ENCODE results near the gene ERC2. TPM values are rescaled to one million over a fixed set of nuclear protein-coding genes. Genes with fewer than 3 reads are reported as not detected.

ERC2 gene
- polyA plus RNA-seq, 1 experiment: 0.07 TPM

DNA sequence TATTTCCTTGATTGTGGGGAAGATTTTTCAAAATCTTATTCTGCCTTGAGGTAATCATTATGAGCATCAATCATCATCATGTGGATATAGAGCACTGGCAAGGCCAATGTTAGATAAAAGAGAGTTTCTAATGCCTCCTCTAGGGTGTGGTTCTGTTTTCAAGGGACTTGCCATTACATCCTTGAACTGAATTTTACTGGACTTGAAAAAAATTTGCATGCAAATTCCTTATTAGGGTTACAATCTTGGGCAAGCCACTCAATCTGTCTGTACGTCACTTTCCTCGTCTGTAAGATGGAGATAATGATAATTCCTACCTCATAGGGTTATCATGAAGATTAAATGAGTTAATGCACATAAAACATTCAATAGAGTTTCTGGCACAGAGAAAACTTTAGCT lies 825.0 kb downstream of the ERC2 start:
- CTCF ChIA-PET: no interaction called here

DNA sequence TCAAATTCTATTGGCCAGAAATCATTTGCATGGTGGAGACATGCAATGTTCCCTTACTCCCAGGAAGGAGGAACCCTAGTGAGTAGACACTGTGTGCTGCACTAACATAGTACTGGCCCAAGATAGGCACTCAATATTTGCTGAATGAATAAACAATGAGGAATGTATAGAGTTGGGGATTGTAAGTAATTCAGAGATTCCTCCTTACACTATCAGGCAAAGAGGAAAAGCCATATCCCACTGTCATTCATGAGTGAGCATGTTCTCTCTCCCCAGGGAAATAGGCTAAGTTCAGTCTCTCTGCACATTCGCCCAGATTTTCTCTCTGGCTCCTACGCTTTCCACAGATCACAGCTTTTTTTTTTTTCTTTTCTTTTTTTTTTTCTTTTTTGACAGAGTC lies 826.3 kb downstream of the ERC2 start:
- Histone ChIP-seq H3K27ac (ENCODE audit: low read depth, low read length) (no peak overlapping the region), H3K4me3 (ENCODE audit: low read depth, low read length) (no peak overlapping the region), H3K9me3 (ENCODE audit: control insufficient read depth, insufficient read depth, low read length) (no peaks in the 10 kb centered on the region), H3K27me3 (ENCODE audit: control insufficient read depth, insufficient read depth, low read length) (peaks cover 12% of the 10 kb centered on the region)
- CTCF ChIA-PET: interaction anchor here (0.6 to 1.1 kb wide), 2 partner anchors 30 to 92 kb away, joined by 4 to 9 read pairs; no protein-coding TSS in a partner anchor
- POLR2A ChIA-PET: no interaction called here
- no peak for DNase-seq (ENCODE audit: low read depth, low spot score)
- no peak for TF ChIP-seq CTCF (IDR thresholded peaks at IDR 0.05; ENCODE audit: low read depth, low read length)

More for the DNA sequence above, 825.0 kb downstream of the ERC2 start:
- TF ChIP-seq CTCF (IDR thresholded peaks at IDR 0.05; ENCODE audit: low read depth, low read length): no peak
- Histone ChIP-seq H3K9me3 (ENCODE audit: control insufficient read depth, insufficient read depth, low read length) (no peaks in the 10 kb centered on the region), H3K27me3 (ENCODE audit: control insufficient read depth, insufficient read depth, low read length) (peaks cover 18% of the 10 kb centered on the region), H3K4me3 (ENCODE audit: low read depth, low read length) (no peak overlapping the region), H3K27ac (ENCODE audit: low read depth, low read length) (no peak overlapping the region)
- POLR2A ChIA-PET: no interaction called here
- no peak for DNase-seq (ENCODE audit: low read depth, low spot score)

DNA sequence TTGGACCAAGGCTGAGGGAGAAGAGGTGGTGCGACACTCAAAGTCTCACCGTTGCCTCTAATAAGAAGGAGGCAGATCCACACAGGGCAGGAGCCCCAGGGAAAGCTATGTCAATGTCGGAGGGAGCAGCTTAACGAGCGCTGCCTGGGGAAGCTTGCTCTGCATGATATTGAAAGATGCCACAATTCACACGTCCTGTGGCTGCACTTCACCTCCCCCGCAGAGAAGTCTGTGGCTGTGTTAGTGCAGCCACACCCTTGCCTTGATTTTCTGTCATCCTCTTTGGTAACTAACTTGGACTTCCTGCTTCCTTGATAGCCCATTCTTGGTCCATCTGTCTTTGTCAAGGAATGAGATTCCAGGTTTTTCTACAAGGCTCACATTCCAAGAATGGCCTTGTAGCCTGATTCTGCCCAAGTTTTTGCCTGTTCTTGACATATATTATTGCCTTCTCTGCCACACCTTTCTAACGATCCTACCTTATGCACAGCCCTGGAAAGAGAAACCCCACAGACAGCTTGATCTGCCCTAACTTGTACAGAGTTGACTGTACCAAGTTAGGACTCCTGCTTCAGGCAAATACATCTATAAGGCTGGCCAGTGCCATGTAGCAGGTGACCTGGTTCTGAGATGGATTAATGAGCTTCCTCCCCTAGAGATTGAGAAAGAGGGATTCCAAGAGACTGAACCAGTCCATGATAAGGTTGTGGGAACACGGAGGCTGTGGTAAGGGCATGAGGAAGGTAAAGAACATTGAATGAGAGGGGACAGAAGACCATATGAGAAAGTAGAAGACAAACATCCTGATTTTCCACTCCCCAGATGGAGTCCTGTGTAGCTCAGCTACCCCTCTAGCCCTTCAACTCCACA lies 828.1 kb downstream of the ERC2 start:
- ChIA-PET CTCF (no interaction called here), POLR2A (no interaction called here)
- Histone ChIP-seq H3K27ac (ENCODE audit: low read depth, low read length) (no peak overlapping the region), H3K4me3 (ENCODE audit: low read depth, low read length) (no peak overlapping the region), H3K9me3 (ENCODE audit: control insufficient read depth, insufficient read depth, low read length) (no peaks in the 10 kb centered on the region), H3K27me3 (ENCODE audit: control insufficient read depth, insufficient read depth, low read length) (peaks cover 6% of the 10 kb centered on the region)
- TF ChIP-seq CTCF (IDR thresholded peaks at IDR 0.05; ENCODE audit: low read depth, low read length): no peak
- no peak for DNase-seq (ENCODE audit: low read depth, low spot score)

DNA sequence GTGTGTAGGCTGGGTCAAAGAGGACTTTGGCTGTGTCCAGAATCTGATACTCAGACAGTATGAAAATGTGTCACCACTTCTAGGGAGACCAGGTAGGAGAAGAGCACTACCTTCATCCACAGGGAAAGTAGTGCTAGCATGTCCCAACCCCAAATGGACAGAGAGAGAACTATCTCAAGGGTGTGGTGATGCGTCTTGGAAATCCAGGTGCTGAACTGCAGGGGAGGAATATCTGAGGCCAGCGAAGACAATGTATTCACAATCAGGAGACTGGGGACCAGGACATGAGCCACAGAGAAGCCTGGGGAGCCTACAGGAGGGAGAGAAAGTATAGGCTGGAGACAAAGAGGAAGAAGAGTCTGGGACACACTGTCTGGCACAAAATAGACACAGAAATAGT lies 829.1 kb downstream of the ERC2 start:
- Histone ChIP-seq H3K27me3 (ENCODE audit: control insufficient read depth, insufficient read depth, low read length) (peaks cover 4% of the 10 kb centered on the region), H3K27ac (ENCODE audit: low read depth, low read length) (no peak overlapping the region), H3K9me3 (ENCODE audit: control insufficient read depth, insufficient read depth, low read length) (no peaks in the 10 kb centered on the region), H3K4me3 (ENCODE audit: low read depth, low read length) (no peak overlapping the region)
- DNase-seq (ENCODE audit: low read depth, low spot score): no peak
- POLR2A ChIA-PET: no interaction called here
- CTCF ChIA-PET: no interaction called here
- no peak for TF ChIP-seq CTCF (IDR thresholded peaks at IDR 0.05; ENCODE audit: low read depth, low read length)

- POLR2A ChIA-PET: no interaction called here
- no peaks in the 10 kb centered on the region for H3K9me3 ChIP-seq (ENCODE audit: control insufficient read depth, insufficient read depth, low read length)
- H3K27ac ChIP-seq (ENCODE audit: low read depth, low read length): no peak overlapping the region
- CTCF ChIA-PET: no interaction called here
- H3K27me3 ChIP-seq (ENCODE audit: control insufficient read depth, insufficient read depth, low read length): peaks cover 4% of the 10 kb centered on the region
- no peak for DNase-seq (ENCODE audit: low read depth, low spot score)
- no peak for TF ChIP-seq CTCF (IDR thresholded peaks at IDR 0.05; ENCODE audit: low read depth, low read length)
- H3K4me3 ChIP-seq (ENCODE audit: low read depth, low read length): no peak overlapping the region
These were observed 830.2 kb downstream of the ERC2 start for GRCh38 chr3:55637906-55638638.
